HK-2 (cell line): ENCODE results near the gene GPAM.
"Not testable (repeated sequence)": the region's sequence is repeated elsewhere in the genome, so short reads cannot be mapped to it uniquely, and the experiment has no call there.

Experiments used
- DNase-seq: peaks from one replicate; pipeline ENCODE4 v3.0.0-alpha.2; 2018; ENCODE audit not compliant: unreplicated experiment

Gene GPAM

GRCh38 chr10:112216151-112216550 lies 32.6 kb upstream of the GPAM start:
- no peak for DNase-seq

- DNase-seq: no peak
Measured at GRCh38 chr10:112215342-112215774, 31.8 kb upstream of the GPAM start.

GRCh38 chr10:112214298-112214926 lies 30.8 kb upstream of the GPAM start:
- no peak for DNase-seq

- no peak for DNase-seq
Measured at GRCh38 chr10:112213836-112214235, 30.3 kb upstream of the GPAM start.

- DNase-seq: no peak
Measured at GRCh38 chr10:112213098-112213823, 29.7 kb upstream of the GPAM start.

- DNase-seq: no peak
Measured at GRCh38 chr10:112210666-112211065, 27.1 kb upstream of the GPAM start.

GRCh38 chr10:112209684-112210131 lies 26.1 kb upstream of the GPAM start:
- no peak for DNase-seq

GRCh38 chr10:112208997-112209396 lies 25.4 kb upstream of the GPAM start:
- DNase-seq: no peak

GRCh38 chr10:112208292-112208691 lies 24.7 kb upstream of the GPAM start:
- no peak for DNase-seq

GRCh38 chr10:112203328-112204076 lies 19.9 kb upstream of the GPAM start:
- DNase-seq: no peak

GRCh38 chr10:112202561-112203241 lies 19.1 kb upstream of the GPAM start:
- no peak for DNase-seq

GRCh38 chr10:112202076-112202475 lies 18.5 kb upstream of the GPAM start:
- DNase-seq: no peak

GRCh38 chr10:112201334-112201733 lies 17.8 kb upstream of the GPAM start:
- no peak for DNase-seq

- not testable (repeated sequence) for DNase-seq
Measured at GRCh38 chr10:112200259-112200658, 16.7 kb upstream of the GPAM start.

- not testable (repeated sequence) for DNase-seq
Measured at GRCh38 chr10:112197662-112198061, 14.1 kb upstream of the GPAM start.

- no peak for DNase-seq
Measured at GRCh38 chr10:112195224-112195623, 11.7 kb upstream of the GPAM start.

- DNase-seq: no peak
Measured at GRCh38 chr10:112191791-112192190, 8.2 kb upstream of the GPAM start.

- no peak for DNase-seq
Measured at GRCh38 chr10:112191041-112191590, 7.6 kb upstream of the GPAM start.

- DNase-seq: no peak
Measured at GRCh38 chr10:112189465-112189864, 5.9 kb upstream of the GPAM start.

GRCh38 chr10:112187527-112187926 lies 4.0 kb upstream of the GPAM start:
- no peak for DNase-seq

- DNase-seq: no peak
Measured at GRCh38 chr10:112185959-112186358, 2.4 kb upstream of the GPAM start.

- DNase-seq: no peak
Measured at GRCh38 chr10:112184379-112184778, 814 bp upstream of the GPAM start.
